Hepatocyte (in vitro differentiated cells): ENCODE results near the gene S1PR3.

ENCODE experiments used
- CTCF ChIP-seq: fragments of 200-600 bp; sonication (generic); IDR thresholded peaks from 2 replicates; pipeline ENCODE4 v1.5.1; 2016; ENCODE audit warnings: antibody characterized with exemption, mild to moderate bottlenecking; ENCODE audit not compliant: poor library complexity
- EZH2 ChIP-seq: fragments of 200-600 bp; sonication (generic); IDR thresholded peaks from 2 replicates; pipeline ENCODE4 v1.6.1; 2016; ENCODE audit warnings: antibody characterized with exemption, mild to moderate bottlenecking, borderline replicate concordance
- EZH2phosphoT487 ChIP-seq: fragments of 200-600 bp; sonication (generic); IDR thresholded peaks from one replicate; pipeline ENCODE4 v1.6.1; 2018; ENCODE audit warnings: antibody characterized with exemption, mild to moderate bottlenecking, low read depth, moderate library complexity; ENCODE audit not compliant: unreplicated experiment, severe bottlenecking

- no peak for TF ChIP-seq CTCF
- TF ChIP-seq EZH2, result no peak
- TF ChIP-seq EZH2phosphoT487, result no peak
Observed at GRCh38 chr9:88968799-88969198, 22.5 kb upstream of the S1PR3 start.
